Stimulated activated CD4-positive, alpha-beta T cell treated with anti-CD3 and anti-CD28 coated beads, Interleukin-2, amount 100 ng/mL, for 48 hours (primary cell): ENCODE data around the gene CDH4.
"Not testable (repeated sequence)": the region's sequence is repeated elsewhere in the genome, so short reads cannot be mapped to it uniquely, and the experiment has no call there.

Experiments
- DNase-seq, 2 donors: peaks; one replicate each; pipeline ENCODE4 v3.0.0-alpha.2; 2020

The CDH4 gene

GRCh38 chr20:61477451-61477861 lies 225.4 kb downstream of the CDH4 start:
- no peak for DNase-seq

- no peak for DNase-seq
These were observed 226.0 kb downstream of the CDH4 start for GRCh38 chr20:61478094-61478493.

GRCh38 chr20:61478611-61479305 lies 226.7 kb downstream of the CDH4 start:
- DNase-seq = no peak

GRCh38 chr20:61479433-61479832 lies 227.4 kb downstream of the CDH4 start:
- DNase-seq = not testable (repeated sequence)

- no peak for DNase-seq
These were observed 228.2 kb downstream of the CDH4 start for GRCh38 chr20:61480158-61480825.

- no peak for DNase-seq
These were observed 230.2 kb downstream of the CDH4 start for GRCh38 chr20:61482056-61482887.

GRCh38 chr20:61482901-61483300 lies 230.8 kb downstream of the CDH4 start:
- no peak for DNase-seq

- DNase-seq = no peak
These were observed 231.4 kb downstream of the CDH4 start for GRCh38 chr20:61483336-61484067.

- DNase-seq = no peak
These were observed 234.1 kb downstream of the CDH4 start for GRCh38 chr20:61486198-61486597.

GRCh38 chr20:61487346-61487996 lies 235.4 kb downstream of the CDH4 start:
- no peak for DNase-seq

- no peak for DNase-seq
These were observed 235.9 kb downstream of the CDH4 start for GRCh38 chr20:61487997-61488371.

GRCh38 chr20:61490721-61491120 lies 238.7 kb downstream of the CDH4 start:
- no peak for DNase-seq

GRCh38 chr20:61492065-61492464 lies 240.0 kb downstream of the CDH4 start:
- DNase-seq = no peak

- DNase-seq = no peak
These were observed 241.8 kb downstream of the CDH4 start for GRCh38 chr20:61493798-61494305.

GRCh38 chr20:61494763-61495575 lies 242.9 kb downstream of the CDH4 start:
- DNase-seq = no peak

- no peak for DNase-seq
These were observed 245.1 kb downstream of the CDH4 start for GRCh38 chr20:61497029-61497627.

GRCh38 chr20:61499859-61500554 lies 247.9 kb downstream of the CDH4 start:
- DNase-seq = no peak

GRCh38 chr20:61500791-61501321 lies 248.8 kb downstream of the CDH4 start:
- no peak for DNase-seq

- DNase-seq = no peak
These were observed 250.4 kb downstream of the CDH4 start for GRCh38 chr20:61502433-61502832.

GRCh38 chr20:61503106-61503505 lies 251.0 kb downstream of the CDH4 start:
- DNase-seq = no peak
